SK-N-MC (cell line): ENCODE data around the gene STRIP2.

Experiments used
- EZH2 ChIP-seq: fragments of 200-600 bp; sonication (generic); IDR thresholded peaks from one replicate; pipeline ENCODE4 v1.6.1; 2017; ENCODE audit warnings: antibody characterized with exemption
- POLR2AphosphoS5 ChIP-seq: IDR thresholded peaks from 2 replicates; pipeline ENCODE4 v1.6.1; 2012; ENCODE audit warnings: mild to moderate bottlenecking, low read depth, low read length, borderline replicate concordance

DNA sequence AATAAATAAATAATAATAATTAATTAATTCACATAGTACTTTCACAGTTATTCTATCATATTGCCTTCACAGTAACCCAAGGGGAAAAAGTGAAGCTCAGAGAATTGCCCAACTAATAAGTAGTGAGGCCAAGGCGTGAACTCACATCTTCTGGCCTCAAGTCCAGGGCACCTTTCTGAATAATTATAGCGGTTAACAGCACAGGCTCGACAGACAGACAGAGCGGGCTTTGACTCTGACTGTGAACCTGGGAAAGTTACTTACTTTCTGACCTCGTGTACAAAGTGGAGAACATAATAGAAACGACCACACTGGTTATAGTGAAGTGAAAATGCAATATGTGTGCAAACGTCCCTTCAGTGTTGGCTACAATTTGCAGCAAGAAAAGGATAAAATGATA, 62.4 kb downstream of the STRIP2 start:
- TF ChIP-seq EZH2 = no peak
- no peak for TF ChIP-seq POLR2AphosphoS5
